ENCODE results near the gene FYCO1.

- no peak for TF ChIP-seq HDGF (IDR thresholded peaks at IDR 0.05; ENCODE audit: borderline replicate concordance)
- no peak for TF ChIP-seq SP1 (IDR thresholded peaks at IDR 0.05)
- TF ChIP-seq NFRKB (IDR thresholded peaks at IDR 0.05), result no peak
- TF ChIP-seq FOXK2 (IDR thresholded peaks at IDR 0.05), result no peak
- TF ChIP-seq FOXA1 (IDR thresholded peaks at IDR 0.05), result no peak
- no peak for TF ChIP-seq L3MBTL2 (conservative IDR thresholded peaks at IDR 0.05)
- no peak for TF ChIP-seq FOXM1 (IDR thresholded peaks at IDR 0.05; ENCODE audit: borderline replicate concordance)
- TF ChIP-seq PKNOX1 (IDR thresholded peaks at IDR 0.05), result no peak
- TF ChIP-seq TARDBP (IDR thresholded peaks at IDR 0.05), result no peak
Measured at GRCh38 chr3:45894015-45894414, 101.6 kb downstream of the FYCO1 start.
